Measurements from ENCODE around the gene C1orf159.

Gene C1orf159

DNA sequence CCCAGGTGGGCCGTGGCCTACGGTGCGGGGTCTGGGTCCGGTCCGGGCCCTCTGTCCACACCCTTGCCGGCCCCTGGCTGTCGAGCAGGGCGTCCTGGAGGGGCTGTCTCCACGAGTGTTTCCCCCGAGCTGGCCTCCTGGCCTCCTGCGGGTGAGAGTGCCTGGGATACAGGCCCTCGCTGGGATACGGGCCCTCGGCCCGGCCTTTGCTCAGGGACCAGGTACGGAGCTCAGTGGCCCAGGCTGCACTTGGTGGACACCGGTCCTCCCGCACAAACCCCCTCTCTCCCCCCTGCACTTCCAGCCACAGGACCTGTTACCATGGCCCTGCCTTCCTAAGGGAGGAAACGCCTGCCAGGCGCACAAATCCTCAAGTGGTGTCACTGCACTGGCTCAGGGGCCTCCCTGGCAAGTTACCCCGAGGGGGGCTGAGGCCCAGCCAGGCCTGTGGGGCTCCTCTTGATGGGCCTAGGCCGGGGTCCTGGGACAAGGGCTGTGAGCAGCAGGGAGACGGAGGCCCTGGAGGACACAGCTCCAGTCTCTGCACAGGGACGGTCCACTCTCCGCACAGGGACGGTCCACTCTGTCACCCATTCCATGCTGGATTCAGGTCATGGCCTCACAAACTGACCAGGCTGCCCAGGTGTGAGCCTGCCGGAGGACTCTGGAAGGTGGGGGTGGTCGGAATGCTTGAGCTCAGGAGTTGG lies 23.6 kb downstream of the C1orf159 start:
- no peak for DNase-seq (ENCODE audit: low spot score)

- no peak for DNase-seq (ENCODE audit: low spot score)
Observed at GRCh38 chr1:1091344-1092148, 24.3 kb downstream of the C1orf159 start.

GRCh38 chr1:1090424-1091343 lies 25.2 kb downstream of the C1orf159 start:
- no peak for DNase-seq (ENCODE audit: low spot score)

DNA sequence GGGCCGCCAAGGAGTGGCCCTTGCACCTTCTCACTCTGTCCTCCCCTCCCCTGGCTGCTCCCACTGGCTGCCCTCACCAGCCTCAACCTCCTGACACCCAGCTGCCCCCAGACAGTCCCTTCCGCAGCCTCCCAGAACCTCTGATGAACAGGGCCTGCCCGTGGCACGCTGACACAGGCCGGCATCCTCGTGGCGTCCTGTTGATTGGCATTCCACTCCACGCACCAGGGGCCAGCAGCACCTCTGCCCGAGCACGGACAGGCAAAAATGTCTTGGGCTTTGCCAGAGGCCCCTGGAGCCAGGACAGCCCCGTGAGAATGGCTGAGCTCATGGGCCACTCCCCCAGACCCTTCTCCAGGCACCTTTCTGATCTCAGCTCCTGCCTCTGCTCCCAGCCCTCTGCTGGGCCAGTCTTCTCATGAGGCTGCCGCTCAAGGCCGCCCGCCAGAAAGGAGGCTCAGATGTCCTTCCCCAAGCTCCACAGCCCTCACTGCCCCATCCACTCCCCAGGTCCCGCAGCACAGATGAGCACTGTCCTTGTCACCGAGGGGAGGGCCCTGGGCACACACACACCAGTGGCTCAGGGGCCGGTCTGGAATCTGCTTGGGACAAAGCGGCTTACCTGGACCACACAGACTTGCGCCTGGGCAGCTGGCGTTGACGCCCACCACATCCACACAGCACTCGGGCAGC lies 26.0 kb downstream of the C1orf159 start:
- DNase-seq (ENCODE audit: low spot score): no peak

DNA sequence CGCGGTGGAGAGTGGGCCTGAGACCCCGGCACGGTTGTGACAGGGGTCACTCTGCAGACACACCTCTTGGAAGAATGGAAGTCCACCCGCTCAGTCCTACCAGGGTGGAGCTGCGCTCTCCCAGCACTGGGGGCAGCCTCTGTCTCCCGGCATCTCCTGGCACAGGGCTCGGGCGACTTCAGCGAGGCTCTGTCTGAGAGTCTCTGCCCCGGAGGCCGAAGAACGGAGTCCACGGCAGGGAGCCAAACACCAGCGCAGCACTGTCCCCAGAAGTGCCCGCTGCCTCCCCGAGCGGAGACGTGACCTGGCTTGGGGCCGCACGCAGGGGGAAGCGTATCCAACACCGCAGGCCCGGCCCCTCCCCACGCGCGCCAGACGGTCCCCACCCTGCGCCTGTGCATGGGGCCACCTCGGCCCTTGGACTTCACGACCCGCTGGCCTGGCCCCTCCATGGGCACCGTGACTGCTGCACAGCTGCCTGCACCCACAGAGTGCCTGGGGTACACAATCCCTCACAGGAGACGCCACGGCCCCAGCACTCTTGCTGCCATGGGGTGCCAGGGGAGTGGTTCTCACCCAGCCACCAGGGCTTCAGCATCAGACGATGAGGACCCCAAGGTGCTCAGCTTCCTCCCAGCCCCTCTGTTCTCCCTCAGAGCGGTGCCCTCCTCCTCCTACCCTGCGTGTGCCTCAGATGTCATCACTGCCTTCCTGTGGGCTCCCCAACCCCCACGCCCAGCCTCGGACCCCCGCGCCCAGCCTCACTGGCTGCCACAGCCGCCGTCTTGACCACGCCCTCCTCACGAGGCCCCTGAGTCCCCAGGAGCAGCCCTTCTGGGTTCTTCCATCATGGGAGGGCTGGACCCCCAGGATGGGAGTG lies 26.8 kb downstream of the C1orf159 start:
- no peak for DNase-seq (ENCODE audit: low spot score)

- DNase-seq (ENCODE audit: low spot score): no peak
Observed at GRCh38 chr1:1088029-1088800, 27.7 kb downstream of the C1orf159 start.

DNA sequence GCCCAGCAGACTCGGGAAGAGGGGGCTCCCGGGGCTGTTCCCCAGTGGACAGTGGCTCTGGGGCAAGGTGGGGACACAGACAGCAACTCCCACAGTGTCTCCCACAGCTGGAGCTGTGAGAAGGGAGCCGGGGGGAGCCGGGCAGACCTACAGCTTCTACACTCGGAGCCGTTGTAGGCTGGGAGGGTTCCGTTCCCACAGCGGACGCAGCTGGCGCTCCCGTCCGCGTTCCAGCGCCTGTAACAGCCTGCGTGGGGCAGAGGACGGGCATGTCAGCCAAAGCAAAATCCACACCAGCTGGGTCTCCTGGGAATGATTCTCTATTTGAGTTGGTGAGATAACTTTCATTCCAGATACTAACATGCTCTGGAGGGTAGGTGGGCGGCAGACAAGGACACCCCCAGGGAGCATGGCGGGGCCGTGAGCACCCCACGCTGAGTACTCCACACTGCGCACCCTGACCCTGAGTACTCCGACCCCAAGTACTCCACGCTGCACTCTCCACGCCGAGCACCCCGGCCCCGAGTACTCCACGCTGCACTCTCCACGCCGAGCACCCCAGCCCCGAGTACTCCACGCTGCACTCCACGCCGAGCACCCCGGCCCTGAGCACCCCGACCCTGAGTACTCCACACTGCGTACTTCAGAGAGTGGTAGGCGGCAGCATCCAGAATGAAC lies 28.4 kb downstream of the C1orf159 start:
- DNase-seq (ENCODE audit: low spot score): no peak

GRCh38 chr1:1086911-1087341 lies 29.0 kb downstream of the C1orf159 start:
- DNase-seq (ENCODE audit: low spot score): no peak

DNA sequence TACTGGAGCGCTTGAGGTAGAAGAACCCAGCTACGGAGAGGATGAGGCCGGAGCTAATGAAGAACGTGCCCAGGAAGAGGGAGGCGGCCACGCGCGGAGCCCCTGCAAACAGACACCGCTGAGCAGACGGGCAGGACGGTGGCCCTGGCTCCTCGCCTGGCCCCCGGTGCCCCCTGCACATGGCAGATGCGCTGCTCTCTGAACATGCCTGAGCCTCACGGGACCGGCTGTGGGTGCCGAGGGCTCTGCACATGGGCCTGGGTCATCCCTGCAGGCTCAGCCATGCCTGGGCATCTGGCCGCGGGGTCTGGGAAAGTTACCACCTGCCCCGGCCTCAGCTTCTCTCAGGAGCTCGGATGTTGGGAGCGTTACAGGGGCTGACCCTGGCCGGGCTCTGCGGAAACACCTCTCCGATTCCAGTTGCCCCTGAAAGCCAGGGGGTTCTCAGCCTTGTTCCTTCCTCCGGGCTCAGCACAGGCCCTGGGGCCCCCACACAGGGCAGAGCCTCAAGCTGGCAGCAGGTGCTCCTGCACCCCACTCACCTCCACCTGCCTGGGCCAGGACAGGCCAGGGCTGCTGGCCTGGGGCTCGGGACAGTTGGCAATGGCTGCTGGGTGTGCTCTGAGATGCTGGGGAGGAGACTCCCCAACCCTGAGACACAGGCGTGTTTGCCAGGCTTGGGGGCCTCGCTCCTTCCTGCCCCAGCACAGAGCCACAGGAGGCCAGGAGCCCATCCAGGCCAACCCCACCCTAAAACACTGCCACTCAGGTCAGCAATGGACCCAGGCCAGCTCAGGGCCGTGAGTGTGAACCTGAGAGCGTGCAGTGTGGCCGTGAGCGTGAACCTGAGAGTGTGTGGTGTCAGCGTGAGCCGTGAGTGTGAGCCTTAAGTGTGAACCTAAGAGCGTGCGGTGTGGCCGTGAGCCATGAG lies 29.7 kb downstream of the C1orf159 start:
- no peak for DNase-seq (ENCODE audit: low spot score)

GRCh38 chr1:1085171-1085841 lies 30.6 kb downstream of the C1orf159 start:
- DNase-seq (ENCODE audit: low spot score): no peak

- no peak for DNase-seq (ENCODE audit: low spot score)
Observed at GRCh38 chr1:1084372-1085170, 31.3 kb downstream of the C1orf159 start.

- DNase-seq (ENCODE audit: low spot score): no peak
Observed at GRCh38 chr1:1083416-1084371, 32.2 kb downstream of the C1orf159 start.

GRCh38 chr1:1082776-1083415 lies 33.0 kb downstream of the C1orf159 start:
- DNase-seq (ENCODE audit: low spot score): no peak

DNA sequence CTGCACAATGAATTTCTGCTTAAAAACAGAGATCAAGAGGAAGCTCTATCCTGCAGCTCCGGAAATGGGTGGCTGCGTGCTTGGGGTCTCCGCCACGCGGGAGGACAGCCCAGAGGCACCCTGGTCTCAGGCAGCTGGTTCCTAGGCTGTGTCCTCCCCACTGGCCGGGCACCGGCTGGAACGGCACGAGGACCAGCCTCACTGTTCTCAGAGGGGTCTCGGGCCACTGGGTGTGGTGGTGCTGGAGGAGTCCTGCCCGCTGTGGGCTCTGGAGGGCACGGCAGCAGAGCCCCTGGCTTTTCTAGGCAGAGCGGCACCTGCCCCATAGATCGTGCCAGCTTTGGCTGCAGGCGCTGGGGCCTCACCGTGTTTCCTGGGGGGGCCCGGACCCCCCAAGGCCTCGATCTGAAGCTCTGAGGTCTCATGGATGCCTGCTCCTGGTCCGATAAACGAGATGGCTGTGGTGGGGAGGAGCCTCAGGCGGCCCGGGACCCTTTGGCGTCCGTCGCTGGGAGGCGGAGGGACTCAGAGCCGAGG lies 33.6 kb downstream of the C1orf159 start:
- DNase-seq (ENCODE audit: low spot score): no peak

Data from HuH-7 (cell line).